ENCODE measurements around the gene HNRNPK.
A peak's percentile ranks its signal among the peaks of the same experiment; 100 is the strongest.
"Not testable (repeated sequence)": the region's sequence is repeated elsewhere in the genome, so short reads cannot be mapped to it uniquely, and the experiment has no call there.

Gene HNRNPK

DNA sequence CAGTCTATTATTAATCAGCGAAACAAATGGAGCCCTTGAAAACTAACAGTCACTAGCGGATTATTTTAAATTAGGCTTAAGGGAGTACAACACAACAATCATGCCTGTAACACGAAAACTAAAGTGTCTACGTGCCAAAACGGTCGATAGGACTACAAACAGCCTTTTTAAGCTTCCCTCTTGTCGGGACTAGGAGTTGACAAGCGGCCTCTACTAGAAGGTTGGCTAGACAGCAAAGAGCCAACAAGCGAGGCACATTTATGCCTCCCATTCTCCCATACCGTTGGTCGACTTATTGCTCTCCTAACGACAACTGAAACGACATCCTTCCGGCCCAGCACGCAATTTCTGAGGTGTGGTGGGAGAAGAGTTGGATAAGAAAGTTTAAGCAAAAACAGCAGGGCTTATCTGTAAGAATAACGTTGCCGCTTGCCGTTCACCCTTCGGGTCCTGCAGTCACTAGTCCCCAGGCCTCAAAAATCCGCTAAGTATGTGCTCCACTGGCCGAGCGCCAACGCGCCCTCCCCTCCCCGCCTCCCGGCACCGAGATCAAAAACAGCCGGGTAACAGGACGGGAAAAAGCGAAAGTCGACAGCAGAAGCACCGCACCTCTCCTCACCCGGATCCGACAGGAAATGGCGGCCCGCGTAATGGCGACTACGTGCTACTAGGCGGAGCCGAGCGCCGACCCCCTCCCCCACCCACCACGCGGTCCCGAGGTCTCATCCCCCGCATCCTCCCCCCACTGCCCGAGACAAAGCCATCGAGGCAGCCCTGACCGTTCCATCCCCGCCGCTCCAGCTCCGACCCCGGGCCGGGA lies 813 bp downstream of the HNRNPK start:
- DNase-seq (ENCODE audit: insufficient read length, low spot score), result peak; percentile 43
- no peak for FAIRE-seq

DNA sequence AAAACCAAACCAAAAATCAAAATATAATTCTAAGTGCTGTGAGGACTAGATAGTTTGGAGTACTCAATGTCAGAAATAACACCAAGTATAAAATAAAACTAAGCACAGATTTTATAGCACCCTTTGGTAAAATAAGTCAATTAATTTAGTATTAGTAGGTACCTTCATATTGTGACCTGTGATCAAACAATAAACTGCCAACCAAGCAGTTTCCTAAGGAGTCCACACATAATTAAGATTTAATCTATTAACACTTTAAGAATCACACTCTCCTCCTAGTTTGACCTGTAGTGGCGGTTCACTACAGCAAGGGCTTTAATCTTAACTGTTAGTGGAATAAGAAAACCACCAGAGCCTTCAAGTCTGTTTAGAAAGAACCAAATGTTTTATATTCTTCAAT lies 2.8 kb downstream of the HNRNPK start:
- FAIRE-seq (no peak), DNase-seq (ENCODE audit: insufficient read length, low spot score) (no peak)

DNA sequence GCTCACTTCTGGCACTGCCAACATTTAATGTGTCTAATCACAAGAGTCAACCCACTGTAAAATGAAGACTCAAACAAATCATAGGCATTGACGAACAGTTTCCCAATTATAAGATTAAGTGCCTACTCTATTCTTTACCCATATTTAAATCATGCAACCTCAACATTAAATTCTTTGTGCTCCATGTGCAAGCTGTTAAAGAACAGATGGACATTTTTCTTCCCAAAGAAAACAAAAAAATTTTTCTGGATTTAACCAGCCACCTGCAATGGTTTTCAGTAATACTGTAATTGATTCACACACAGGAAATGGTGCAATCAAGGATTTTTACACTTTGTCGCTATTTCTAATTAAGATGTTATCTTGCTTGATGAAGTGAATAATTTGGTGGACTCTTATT lies 3.6 kb downstream of the HNRNPK start:
- FAIRE-seq, result no peak
- no peak for DNase-seq (ENCODE audit: insufficient read length, low spot score)

DNA sequence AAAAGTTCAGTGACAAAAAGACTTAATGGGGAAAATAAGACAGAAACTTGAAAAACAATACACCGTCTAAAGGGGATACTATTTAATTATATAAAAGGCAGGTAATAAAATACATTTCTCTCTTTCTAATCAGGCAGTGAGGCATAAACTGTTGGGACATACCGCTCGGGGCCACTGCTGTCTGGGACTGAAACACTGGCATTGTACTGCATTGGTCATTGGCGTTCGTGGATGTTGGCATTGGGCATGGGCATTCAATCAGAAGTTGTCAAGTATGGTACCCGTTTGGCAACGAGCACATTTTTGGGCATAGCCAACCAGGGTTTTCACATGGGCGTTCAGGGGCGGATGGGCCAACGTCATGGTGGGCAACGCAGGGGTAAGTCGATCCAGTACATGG lies 4.7 kb downstream of the HNRNPK start:
- FAIRE-seq (no peak), DNase-seq (ENCODE audit: insufficient read length, low spot score) (no peak)

DNA sequence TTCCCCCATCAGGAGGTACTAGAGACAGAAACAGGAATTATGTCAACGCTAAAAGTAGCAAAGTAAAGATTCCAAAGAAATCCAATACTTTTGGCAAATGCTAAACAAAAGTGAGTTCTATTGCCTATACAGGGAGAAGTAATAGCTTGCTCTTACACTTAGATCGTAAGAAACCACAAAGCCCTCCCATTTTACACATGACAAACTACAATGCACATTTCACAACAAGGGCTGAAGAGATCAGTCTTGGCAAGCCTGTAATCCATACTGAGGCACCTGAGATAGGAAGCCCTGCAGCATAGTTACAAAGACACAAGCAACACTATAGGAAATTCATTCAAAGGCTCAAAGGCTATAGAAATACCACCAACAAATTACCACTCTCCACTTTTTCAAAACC lies 7.7 kb downstream of the HNRNPK start:
- FAIRE-seq (no peak), DNase-seq (ENCODE audit: insufficient read length, low spot score) (no peak)

DNA sequence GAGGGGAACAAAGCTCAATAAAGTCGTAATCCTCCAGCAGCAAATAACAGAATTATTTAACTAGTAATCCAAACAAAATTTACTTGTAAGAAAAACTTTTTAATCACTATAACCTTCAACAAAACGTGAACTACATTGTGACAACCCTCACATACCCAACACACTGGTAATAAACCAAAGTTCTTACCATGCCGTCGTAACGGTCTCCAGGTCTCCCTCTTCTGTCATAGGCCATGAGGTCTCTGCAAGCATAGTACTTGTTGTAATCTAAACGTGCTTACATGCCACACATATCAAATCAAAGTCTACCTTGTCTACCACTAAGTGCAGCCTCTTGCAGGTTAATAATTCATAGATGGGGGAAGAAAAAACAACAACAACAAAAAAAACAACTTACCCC lies 8.5 kb downstream of the HNRNPK start:
- no peak for FAIRE-seq
- DNase-seq (ENCODE audit: insufficient read length, low spot score), result no peak

DNA sequence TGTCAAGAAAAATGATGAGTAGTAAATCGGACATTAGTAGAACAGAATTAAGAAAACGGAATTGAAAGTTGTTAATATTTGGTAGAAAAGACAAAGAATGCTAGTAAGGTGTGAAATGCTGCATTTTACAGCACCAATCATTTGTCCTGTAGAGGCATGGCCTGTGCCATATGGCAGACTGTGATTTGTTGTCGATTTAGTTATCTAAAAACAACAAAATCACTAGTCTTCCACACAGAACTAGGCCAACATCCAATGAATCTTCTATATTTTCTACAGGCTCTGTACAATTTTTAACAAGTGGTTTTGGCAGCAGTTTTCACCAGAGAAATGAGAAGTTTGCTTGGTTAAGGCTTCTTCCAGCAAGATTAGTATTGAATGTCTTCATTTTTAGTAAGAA lies 10.4 kb downstream of the HNRNPK start:
- DNase-seq (ENCODE audit: insufficient read length, low spot score), result no peak
- no peak for FAIRE-seq

DNA sequence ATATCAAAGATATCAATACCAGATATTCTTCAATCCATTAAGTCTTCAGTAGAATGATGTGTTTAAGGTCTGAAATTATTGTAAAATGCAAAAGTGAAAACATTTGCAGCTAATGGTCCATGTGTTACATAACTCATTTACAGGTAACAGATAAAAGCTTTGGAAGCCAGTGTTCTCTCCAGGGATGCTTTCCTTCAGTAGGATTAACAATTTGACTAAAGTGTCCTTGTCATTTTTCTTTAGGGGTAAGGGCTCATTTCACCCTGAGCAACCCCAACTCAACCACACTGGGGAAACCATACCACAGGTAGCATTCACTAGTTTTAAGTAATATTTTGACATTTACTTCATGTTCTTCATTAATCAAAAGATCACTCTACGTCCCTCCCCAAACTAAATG lies 12.9 kb downstream of the HNRNPK start:
- no peak for FAIRE-seq

DNA sequence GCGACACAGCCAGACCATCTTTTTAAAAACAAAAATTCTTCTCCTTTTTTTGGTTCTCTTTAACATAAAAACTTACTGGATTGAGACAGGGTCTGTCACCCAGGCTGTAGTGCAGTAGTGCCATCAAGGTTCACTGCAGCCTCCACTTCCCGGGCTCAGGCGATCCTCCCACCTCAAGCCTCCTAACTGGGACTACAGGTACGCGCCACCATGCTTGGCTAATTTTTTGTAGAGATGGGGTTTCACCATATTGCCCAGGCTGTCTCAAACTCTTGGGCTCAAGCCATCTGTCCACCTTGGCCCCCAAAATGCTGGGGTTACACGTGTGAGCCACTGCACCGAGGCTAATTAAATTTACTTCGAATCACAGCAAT lies 13.8 kb downstream of the HNRNPK start:
- DNase-seq (ENCODE audit: insufficient read length, low spot score) (no peak), FAIRE-seq (no peak)

More for the DNA sequence above, 12.9 kb downstream of the HNRNPK start:
- no peak for DNase-seq (ENCODE audit: insufficient read length, low spot score)

DNA sequence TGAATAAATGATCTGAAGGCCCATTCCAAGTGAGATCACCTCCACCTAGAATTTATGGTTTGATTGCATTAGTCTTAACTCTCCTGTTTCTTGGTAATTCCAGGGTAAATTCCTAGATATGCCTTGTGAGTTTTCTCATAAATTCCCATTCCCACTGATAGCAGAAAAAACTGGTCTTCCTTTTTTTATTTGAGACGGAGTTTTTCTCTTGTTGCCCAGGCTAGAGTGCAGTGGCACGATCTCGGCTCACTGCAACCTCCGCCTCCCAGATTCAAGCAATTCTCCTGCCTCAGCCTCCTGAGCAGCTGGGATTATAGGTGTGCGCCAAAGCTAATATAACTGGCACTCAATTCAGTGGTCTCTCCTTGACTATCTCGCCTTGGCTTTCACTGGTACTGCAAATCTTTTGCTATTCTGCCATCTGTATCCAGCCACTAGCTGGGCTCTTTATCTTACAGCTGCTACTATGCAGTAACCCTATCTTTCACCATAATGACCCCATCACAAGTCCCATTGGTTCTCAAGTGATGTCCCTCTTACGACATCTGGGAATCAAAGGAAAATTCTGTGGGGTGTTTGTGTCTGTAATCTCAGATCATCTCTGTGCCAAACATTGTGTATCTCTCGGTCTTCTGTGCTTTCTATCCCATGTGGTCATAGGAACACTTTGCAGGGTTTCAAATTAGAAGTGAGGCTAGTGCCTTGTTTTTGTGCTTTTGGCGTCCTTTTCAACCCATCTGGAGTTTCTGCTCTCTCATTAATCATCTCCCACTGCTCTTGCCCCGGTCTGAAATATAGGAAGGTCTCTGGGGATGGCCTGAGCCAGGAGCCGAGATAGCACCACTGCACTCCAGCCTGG lies 14.4 kb downstream of the HNRNPK start:
- DNase-seq (ENCODE audit: insufficient read length, low spot score) (no peak), FAIRE-seq (no peak)

DNA sequence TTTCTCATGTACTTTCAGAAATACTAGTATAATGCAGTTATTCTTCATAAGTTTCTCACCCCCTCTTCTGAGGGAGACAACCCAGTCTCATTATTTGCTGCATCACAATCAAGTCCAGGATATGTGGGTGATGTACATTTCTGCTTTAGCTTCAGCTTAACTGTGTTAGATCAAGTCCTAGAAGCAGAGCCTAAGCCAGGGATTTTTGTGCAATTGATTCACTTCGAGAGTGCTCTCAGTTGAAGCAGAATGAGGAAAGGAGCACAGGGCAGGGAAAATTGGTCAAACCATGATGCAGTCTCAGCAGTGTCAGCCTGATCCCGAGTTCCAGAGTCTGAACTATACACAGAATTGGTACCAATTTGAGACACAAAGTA lies 15.1 kb downstream of the HNRNPK start:
- DNase-seq (ENCODE audit: insufficient read length, low spot score) (no peak), FAIRE-seq (no peak)

DNA sequence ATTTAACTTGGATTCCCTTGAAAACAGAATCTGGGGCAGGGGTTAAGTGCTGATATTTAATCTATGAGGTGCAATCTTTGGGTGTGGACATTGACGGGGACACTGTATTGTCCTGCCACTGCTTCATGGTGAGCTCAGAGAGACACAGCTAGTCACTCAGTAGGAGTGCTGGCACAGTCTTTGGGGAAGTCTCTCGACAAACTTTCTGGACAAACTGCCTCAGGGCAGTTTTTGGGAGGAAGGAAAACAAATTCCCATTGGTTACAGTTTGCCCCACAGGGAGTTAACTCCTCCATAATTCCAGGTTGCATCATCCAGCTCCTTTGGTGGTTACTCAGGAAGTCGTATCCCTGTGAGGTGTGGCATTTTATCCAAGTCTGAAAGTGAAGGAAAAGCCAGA lies 17.9 kb downstream of the HNRNPK start:
- no peak for DNase-seq (ENCODE audit: insufficient read length, low spot score)
- FAIRE-seq, result no peak

DNA sequence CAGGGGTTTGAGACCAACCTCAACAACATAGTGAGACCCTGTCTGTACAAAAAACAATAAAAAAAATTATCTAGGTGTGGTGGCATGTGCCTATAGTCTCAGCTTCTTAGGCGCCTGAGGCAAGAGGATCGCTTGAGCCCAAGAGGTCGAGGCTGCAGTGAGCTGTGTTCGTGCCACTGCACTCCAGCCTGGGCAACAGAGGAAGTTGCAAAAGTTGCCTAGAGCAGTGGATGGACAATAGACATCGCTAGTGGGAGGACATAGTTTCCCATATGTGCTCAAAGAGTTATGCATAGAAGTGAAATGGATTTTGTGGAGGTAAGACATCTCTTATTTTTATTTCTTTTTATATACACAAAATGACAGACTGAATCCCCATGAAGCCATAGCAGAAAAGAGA lies 19.0 kb downstream of the HNRNPK start:
- DNase-seq (ENCODE audit: insufficient read length, low spot score) (no peak), FAIRE-seq (no peak)

DNA sequence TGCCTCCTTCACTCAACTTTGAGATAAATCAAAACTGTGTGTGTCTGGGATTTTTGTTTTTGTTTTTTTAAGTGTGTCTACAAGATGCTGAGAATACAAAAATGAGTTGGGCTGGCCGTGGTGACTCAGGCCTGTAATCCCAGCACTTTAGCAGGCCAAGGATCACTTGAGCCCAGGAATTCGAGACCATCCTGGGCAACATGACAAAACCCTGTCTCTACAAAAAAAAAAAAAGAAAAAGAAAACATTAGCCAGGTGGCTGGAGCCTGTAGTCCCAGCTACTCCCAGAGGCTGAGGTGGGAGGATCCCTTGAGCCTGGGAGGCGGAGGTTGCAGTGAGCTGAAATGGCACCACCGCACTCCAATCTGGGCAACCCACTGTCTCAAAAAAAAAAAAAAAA lies 21.0 kb downstream of the HNRNPK start:
- no peak for FAIRE-seq
- no peak for DNase-seq (ENCODE audit: insufficient read length, low spot score)

DNA sequence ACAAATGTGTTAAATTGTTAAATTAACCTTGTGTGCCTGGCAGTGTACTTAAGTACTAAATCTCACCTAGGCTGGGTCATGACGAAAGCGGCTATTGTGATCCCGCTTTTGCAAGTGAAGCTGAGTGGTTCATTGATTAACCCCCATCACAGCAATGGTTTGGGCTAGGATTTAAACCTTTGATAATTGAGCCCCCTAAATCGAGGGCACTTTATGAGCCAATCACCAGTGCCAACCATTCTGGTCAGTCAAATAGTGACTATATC lies 22.8 kb downstream of the HNRNPK start:
- DNase-seq (ENCODE audit: insufficient read length, low spot score) (no peak), FAIRE-seq (no peak)

DNA sequence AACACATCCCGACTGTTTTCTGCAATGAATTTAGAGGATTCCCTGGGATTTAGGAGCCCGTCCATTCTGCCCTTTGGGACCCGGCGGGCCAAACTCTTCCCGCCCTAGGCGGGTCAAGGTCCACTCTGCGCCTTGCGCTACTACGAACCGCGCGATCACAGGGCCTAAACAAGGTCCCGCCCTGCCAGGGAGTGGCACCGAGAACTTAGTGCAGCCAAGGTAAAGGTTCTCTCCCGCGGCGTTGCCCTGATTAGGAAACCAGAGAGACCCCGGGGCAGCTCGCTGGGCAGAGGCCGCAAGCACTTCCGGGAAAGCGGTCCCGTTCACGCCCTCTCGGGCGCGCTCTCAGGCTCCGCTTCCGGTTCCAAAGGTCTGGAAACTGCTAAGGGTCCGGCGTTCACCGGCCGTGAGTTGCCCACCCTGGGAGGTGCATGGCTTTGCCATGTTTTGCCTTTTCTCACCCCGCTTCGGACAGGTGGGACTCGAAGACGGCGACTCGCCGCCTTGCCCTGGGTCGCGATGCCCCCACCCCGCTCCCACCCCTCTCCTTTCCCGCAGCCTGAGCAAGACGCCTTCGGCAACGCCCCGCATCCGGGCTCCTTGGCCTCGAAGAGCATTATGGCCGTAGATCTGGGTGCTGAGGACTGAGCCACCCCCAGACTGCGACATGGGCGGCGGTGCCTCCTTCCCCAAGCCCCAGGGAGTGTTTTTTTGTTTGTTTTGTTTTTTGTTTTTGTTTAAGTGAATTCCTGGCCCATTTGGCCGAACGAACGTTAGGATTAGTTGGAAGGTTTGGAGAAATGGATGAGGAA lies 23.4 kb downstream of the HNRNPK start:
- FAIRE-seq (no peak), DNase-seq (ENCODE audit: insufficient read length, low spot score) (no peak)

DNA sequence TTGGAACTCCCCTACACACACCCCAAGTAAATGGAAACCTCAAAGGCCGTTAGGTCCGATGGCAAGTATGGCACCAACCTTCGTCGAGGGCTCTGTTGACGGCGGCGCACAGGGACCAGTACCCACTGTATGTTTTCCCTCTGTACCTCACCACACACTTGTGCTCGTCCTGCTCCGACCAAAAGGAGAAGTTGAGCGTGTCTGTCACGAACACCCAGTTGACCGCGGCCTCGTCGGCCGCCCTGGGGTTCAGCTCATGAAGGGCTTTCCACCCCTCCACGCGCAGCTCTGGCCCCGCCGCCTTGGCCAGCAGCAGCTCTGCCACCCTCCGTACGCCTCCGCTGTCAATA lies 24.0 kb downstream of the HNRNPK start:
- DNase-seq (ENCODE audit: insufficient read length, low spot score) (no peak), FAIRE-seq (no peak)

DNA sequence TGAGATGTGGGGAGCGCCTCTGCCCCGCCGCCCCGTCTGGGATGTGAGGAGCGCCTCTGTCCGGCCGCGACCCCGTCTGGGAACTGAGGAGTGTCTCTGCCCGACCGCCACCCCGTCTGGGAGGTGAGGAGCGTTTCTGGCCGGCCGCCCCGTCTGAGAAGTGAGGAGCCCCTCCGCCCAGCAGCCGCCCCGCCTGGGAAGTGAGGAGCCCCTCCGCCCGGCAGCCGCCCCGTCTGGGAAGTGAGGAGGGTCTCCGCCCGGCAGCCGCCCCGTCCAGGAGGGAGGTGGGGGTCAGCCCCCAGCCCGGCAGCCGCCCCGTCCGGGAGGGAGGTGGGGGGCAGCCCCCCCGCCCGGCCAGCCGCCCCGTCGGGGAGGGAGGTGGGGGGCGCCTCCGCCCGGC lies 31.9 kb downstream of the HNRNPK start:
- FAIRE-seq; DNase-seq (ENCODE audit: insufficient read length, low spot score): not testable (repeated sequence)

DNA sequence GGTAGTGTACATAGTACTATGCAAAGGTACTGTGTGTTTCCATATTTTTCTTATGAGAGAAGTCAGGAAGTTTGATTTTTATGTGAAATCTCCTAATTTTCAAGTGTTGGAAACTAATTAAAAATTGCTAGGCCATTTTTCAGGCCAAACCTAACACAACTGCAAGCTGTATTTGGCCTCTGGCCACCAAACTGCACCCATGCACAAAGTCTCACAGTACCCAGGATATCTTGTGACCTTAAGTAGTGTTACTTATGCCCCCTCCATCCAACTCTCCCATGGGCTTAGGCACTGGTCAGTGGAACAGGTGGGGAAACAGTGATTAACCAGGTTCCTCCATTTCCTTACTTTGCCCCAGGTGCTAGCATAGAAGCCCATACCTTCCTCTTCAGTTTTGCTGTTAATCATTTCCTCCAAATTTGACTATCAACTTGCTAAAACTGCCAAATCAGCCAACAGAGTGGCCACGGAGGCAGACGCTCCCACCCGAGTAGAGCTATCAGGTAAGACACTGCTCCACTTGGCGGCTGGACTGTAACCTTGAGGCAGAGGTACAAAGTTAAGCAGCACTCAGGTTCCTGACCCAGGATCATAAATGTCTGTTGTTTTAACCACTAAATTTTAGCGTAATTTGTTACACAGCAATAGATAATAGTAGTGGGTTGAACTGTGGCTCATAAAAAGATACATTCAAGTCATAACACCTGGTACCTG lies 39.3 kb downstream of the HNRNPK start:
- DNase-seq (ENCODE audit: insufficient read length, low spot score), result no peak
- no peak for FAIRE-seq

DNA sequence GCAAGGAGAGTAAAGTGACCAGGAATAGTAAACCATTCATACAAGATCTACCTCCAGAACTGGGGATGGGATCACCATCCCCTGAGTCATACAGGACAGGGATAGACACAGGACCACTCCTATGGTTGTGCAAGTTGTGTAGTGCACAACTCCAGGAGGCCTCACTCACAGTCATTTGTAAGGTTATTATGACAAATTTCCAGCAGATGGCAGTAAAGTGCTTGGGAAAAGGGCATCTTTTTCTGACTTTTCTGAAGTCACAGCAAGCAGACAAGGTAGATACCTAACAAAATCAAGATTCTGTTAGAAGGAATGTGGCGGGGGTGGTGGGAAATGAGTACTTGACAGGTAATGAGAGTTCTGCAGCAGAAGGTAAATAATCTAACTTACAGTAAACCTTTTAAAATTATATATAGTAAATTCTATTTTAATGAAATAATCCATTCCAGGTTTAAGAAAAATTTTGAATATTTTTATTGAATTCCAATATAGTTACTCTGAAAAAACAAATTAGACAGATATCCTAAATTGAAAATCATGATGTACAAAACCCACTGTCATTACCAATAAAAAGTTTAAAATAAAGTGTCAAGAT lies 42.1 kb downstream of the HNRNPK start:
- DNase-seq (ENCODE audit: insufficient read length, low spot score) (peak; percentile 41), FAIRE-seq (no peak)

DNA sequence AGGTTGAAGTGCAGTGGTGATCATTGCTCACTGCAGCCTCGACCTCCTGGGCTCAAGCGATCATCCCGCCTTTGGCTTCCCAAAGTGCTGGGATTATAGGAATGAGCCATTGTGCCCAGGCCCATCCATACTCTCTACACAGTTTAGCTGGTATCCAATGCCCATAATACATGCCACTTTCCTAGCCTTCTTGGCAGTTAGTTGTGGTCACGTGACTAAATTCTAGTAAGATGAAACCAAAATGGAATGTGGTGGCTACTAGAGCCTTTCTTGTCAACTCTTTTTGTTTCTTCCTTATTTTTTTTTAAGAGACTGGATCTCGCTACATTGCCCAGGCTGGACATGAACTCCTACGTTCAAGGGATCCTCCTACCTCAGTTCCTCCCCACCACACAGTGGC lies 43.5 kb downstream of the HNRNPK start:
- DNase-seq (ENCODE audit: insufficient read length, low spot score), result no peak
- no peak for FAIRE-seq

All from HTR-8/SVneo (cell line).